GM23338 (cell line): ENCODE data around the gene ARHGEF28. TPM values are rescaled to one million over a fixed set of nuclear protein-coding genes. Genes with fewer than 3 reads are reported as not detected.

Source experiments
- ATAC-seq: fragments of 200-7000 bp; cut with Tn5 transposase; 3 replicates; pipeline ENCODE4 v1.9.1; 2020
- DNase-seq: peaks from one replicate; pipeline ENCODE4 v3.0.0-alpha.2; 2015; ENCODE audit warnings: low spot score
- H2AFZ ChIP-seq: fragments of 200-600 bp; sonication (generic); 2 replicates; pipeline ENCODE4 v1.8.0; 2016; ENCODE audit warnings: antibody characterized with exemption, mild to moderate bottlenecking, moderate library complexity
- H3F3A ChIP-seq: fragments of 200-600 bp; sonication (generic); replicated peaks from 2 replicates; pipeline ENCODE4 v1.8.0; 2017; ENCODE audit warnings: antibody characterized with exemption, mixed run types, low read depth
- H3K27ac ChIP-seq: fragments of 200-600 bp; sonication (generic); 2 replicates; pipeline ENCODE4 v1.6.1; 2016; ENCODE audit warnings: low read depth
- H3K27me3 ChIP-seq: fragments of 200-600 bp; sonication (generic); 2 replicates; pipeline ENCODE4 v1.8.0; 2016; ENCODE audit warnings: mild to moderate bottlenecking, mixed run types, moderate library complexity; ENCODE audit not compliant: insufficient read depth
- H3K36me3 ChIP-seq: fragments of 200-600 bp; sonication (generic); 2 replicates; pipeline ENCODE4 v1.8.0; 2016; ENCODE audit warnings: mild to moderate bottlenecking; ENCODE audit not compliant: insufficient read depth
- H3K4me1 ChIP-seq: fragments of 200-600 bp; sonication (generic); 2 replicates; pipeline ENCODE4 v1.8.0; 2016; ENCODE audit warnings: mild to moderate bottlenecking, moderate library complexity; ENCODE audit not compliant: insufficient read depth
- H3K4me2 ChIP-seq: fragments of 200-600 bp; sonication (generic); 2 replicates; pipeline ENCODE4 v1.7.1; 2017; ENCODE audit warnings: mixed run types
- H3K4me3 ChIP-seq: fragments of 200-600 bp; sonication (generic); 2 replicates; pipeline ENCODE4 v1.6.1; 2016; ENCODE audit warnings: mixed run types
- H3K79me2 ChIP-seq: fragments of 200-600 bp; sonication (generic); replicated peaks from 2 replicates; pipeline ENCODE4 v1.8.0; 2017; ENCODE audit warnings: mild to moderate bottlenecking; ENCODE audit not compliant: insufficient read depth
- H3K9me2 ChIP-seq: fragments of 200-600 bp; sonication (generic); 2 replicates; pipeline ENCODE4 v1.8.0; 2017; ENCODE audit not compliant: insufficient read depth
- H4K20me1 ChIP-seq: fragments of 200-600 bp; sonication (generic); replicated peaks from 2 replicates; pipeline ENCODE4 v1.8.0; 2017; ENCODE audit warnings: mild to moderate bottlenecking; ENCODE audit not compliant: insufficient read depth
- H3K27ac Mint-ChIP-seq: 2 replicates; pipeline ENCODE4 v1.8.0; 2020; ENCODE audit warnings: inconsistent platforms, mild to moderate bottlenecking, moderate library complexity, mixed read lengths
- H3K27me3 Mint-ChIP-seq: 3 replicates; pipeline ENCODE4 v1.8.0; 2022; ENCODE audit warnings: low read depth, mild to moderate bottlenecking, moderate library complexity, mixed read lengths, inconsistent platforms; ENCODE audit not compliant: insufficient read depth, poor library complexity
- H3K36me3 Mint-ChIP-seq: 3 replicates; pipeline ENCODE4 v1.8.0; 2021; ENCODE audit warnings: low read depth, mild to moderate bottlenecking, inconsistent platforms, moderate library complexity, mixed read lengths
- H3K4me1 Mint-ChIP-seq: 3 replicates; pipeline ENCODE4 v1.8.0; 2020; ENCODE audit warnings: mild to moderate bottlenecking, inconsistent platforms, mixed read lengths
- H3K4me3 Mint-ChIP-seq: 3 replicates; pipeline ENCODE4 v1.8.0; 2021; ENCODE audit warnings: moderate library complexity, mild to moderate bottlenecking, inconsistent platforms, mixed read lengths
- H3K9me3 Mint-ChIP-seq: 3 replicates; pipeline ENCODE4 v1.8.0; 2020; ENCODE audit warnings: moderate library complexity, mild to moderate bottlenecking, inconsistent platforms, mixed read lengths
- CREB1 ChIP-seq: fragments of 250-450 bp; sonication (Bioruptor Pico); IDR thresholded peaks from 2 replicates; pipeline ENCODE4 v1.5.0; 2020; ENCODE audit warnings: low read depth, mild to moderate bottlenecking, moderate library complexity
- CTCF ChIP-seq, 2 experiments: fragments of 200-600 bp in 1 of 2; sonication (generic) in 1 of 2; conservative IDR thresholded peaks; 2 replicates each; pipeline versions ENCODE4 v1.5.1 to v1.6.1; 2016 to 2017; ENCODE audit warnings: antibody characterized with exemption in 2 of 2, low read depth in 2 of 2, mild to moderate bottlenecking in 2 of 2, moderate library complexity in 1 of 2
- ETS1 ChIP-seq: IDR thresholded peaks from 2 replicates; pipeline ENCODE4 v1.6.1; 2016; ENCODE audit warnings: antibody characterized with exemption
- EZH2 ChIP-seq: fragments of 200-600 bp; sonication (generic); IDR thresholded peaks from one replicate; pipeline ENCODE4 v1.8.0; 2017; ENCODE audit warnings: antibody characterized with exemption, mild to moderate bottlenecking, low read depth; ENCODE audit not compliant: unreplicated experiment
- EZH2phosphoT487 ChIP-seq: fragments of 200-600 bp; sonication (generic); IDR thresholded peaks from one replicate; pipeline ENCODE4 v1.8.1; 2018; ENCODE audit warnings: antibody characterized with exemption; ENCODE audit not compliant: unreplicated experiment
- JUNB ChIP-seq: IDR thresholded peaks from one replicate; pipeline ENCODE4 v1.6.1; 2016; ENCODE audit warnings: antibody characterized with exemption; ENCODE audit not compliant: unreplicated experiment
- NANOG ChIP-seq: IDR thresholded peaks from 2 replicates; pipeline ENCODE4 v1.6.1; 2016; ENCODE audit warnings: antibody characterized with exemption, borderline replicate concordance
- POLR2AphosphoS5 ChIP-seq: IDR thresholded peaks from 2 replicates; pipeline ENCODE4 v1.6.1; 2016; ENCODE audit warnings: antibody characterized with exemption, low read depth
- REST ChIP-seq: IDR thresholded peaks from one replicate; pipeline ENCODE4 v1.6.1; 2018; ENCODE audit warnings: antibody characterized with exemption; ENCODE audit not compliant: unreplicated experiment
- STAT1 ChIP-seq: IDR thresholded peaks from one replicate; pipeline ENCODE4 v1.6.1; 2016; ENCODE audit warnings: antibody characterized with exemption; ENCODE audit not compliant: unreplicated experiment
- ZNF114 ChIP-seq: fragments of 250-450 bp; sonication (Bioruptor Pico); IDR thresholded peaks from 2 replicates; pipeline ENCODE4 v1.5.0; 2020; ENCODE audit warnings: mild to moderate bottlenecking, moderate library complexity
- ZNF331 ChIP-seq: fragments of 250-450 bp; sonication (Bioruptor Pico); IDR thresholded peaks from 2 replicates; pipeline ENCODE4 v1.5.0; 2020; ENCODE audit warnings: low read depth, mild to moderate bottlenecking, moderate library complexity
- ZNF462 ChIP-seq: fragments of 250-450 bp; sonication (Bioruptor Pico); IDR thresholded peaks from 2 replicates; pipeline ENCODE4 v1.5.0; 2020; ENCODE audit warnings: mild to moderate bottlenecking, moderate library complexity
- polyA plus RNA-seq: library from polyadenylated mRNA; unstranded; fragments of >200 nt; fragmentation: Nextera tagmentation; extraction: Ambion mirVana; gene quantifications from 2 replicates; pipeline ENCODE4 v1.2.1, GENCODE V29; 2016
- total RNA-seq: library from RNA; depleted of rRNA; stranded (reverse); fragments of >200 nt; shearing (Covaris generic); gene quantifications from 2 replicates; pipeline ENCODE4 v1.2.3, GENCODE V29; 2014

Gene ARHGEF28
- total and polyA plus RNA-seq, 2 experiments from 2014 or later = 0.39 to 1.0 TPM

GRCh38 chr5:73668017-73668416, 42.0 kb downstream of the ARHGEF28 start:
- Histone ChIP-seq H3K4me1 (peaks cover 2% of the 10 kb centered on the region; the same call in 1 of the 2 replicates), H3K36me3 (no peaks in the 10 kb centered on the region), H3K79me2 (no peaks in the 10 kb centered on the region), H3K27ac (no peak overlapping the region), H3K4me3 (no peak overlapping the region), H3F3A (no peaks in the 10 kb centered on the region), H3K9me2 (peaks cover 12% of the 10 kb centered on the region), H3K27me3 (no peaks in the 10 kb centered on the region), H2AFZ (no peak overlapping the region), H4K20me1 (no peaks in the 10 kb centered on the region), H3K4me2 (no peak overlapping the region)
- TF ChIP-seq NANOG = no peak
- no peak for TF ChIP-seq CTCF (conservative IDR thresholded peaks at IDR 0.05; ENCODE audit: low read depth in 2 of 2)
- no peak for TF ChIP-seq ZNF462 (CRISPR knock-in tag)
- TF ChIP-seq EZH2 = no peak
- no peak for TF ChIP-seq ETS1
- TF ChIP-seq EZH2phosphoT487 = no peak
- TF ChIP-seq REST = no peak
- no peak for TF ChIP-seq CREB1 (CRISPR knock-in tag)
- TF ChIP-seq POLR2AphosphoS5 = no peak
- no peak for TF ChIP-seq ZNF331 (CRISPR knock-in tag)
- TF ChIP-seq ZNF114 (CRISPR knock-in tag) = no peak
- TF ChIP-seq STAT1 = no peak
- no peak for TF ChIP-seq JUNB
- no peak for ATAC-seq
- DNase-seq = no peak
- peaks cover 2% of the 10 kb centered on the region for H3K27me3 Mint-ChIP-seq
- peaks cover 6% of the 10 kb centered on the region; the same call in 2 of the 3 replicates for H3K4me1 Mint-ChIP-seq
- H3K27ac Mint-ChIP-seq = no peak overlapping the region
- H3K9me3 Mint-ChIP-seq = no peaks in the 10 kb centered on the region
- H3K4me3 Mint-ChIP-seq = no peak overlapping the region
- H3K36me3 Mint-ChIP-seq = no peaks in the 10 kb centered on the region
